ENCODE results near the gene ZIC5.

- TF ChIP-seq, protein P1, sequence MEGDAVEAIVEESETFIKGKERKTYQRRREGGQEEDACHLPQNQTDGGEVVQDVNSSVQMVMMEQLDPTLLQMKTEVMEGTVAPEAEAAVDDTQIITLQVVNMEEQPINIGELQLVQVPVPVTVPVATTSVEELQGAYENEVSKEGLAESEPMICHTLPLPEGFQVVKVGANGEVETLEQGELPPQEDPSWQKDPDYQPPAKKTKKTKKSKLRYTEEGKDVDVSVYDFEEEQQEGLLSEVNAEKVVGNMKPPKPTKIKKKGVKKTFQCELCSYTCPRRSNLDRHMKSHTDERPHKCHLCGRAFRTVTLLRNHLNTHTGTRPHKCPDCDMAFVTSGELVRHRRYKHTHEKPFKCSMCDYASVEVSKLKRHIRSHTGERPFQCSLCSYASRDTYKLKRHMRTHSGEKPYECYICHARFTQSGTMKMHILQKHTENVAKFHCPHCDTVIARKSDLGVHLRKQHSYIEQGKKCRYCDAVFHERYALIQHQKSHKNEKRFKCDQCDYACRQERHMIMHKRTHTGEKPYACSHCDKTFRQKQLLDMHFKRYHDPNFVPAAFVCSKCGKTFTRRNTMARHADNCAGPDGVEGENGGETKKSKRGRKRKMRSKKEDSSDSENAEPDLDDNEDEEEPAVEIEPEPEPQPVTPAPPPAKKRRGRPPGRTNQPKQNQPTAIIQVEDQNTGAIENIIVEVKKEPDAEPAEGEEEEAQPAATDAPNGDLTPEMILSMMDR (IDR thresholded peaks at IDR 0.05): no peak
- TF ChIP-seq EP300 (IDR thresholded peaks at IDR 0.05): no peak
Observed at GRCh38 chr13:99972190-99972731, 694 bp upstream of the ZIC5 start.
